Smooth muscle cell (in vitro differentiated cells): ENCODE results near the gene RXRG. TPM values are rescaled to one million over a fixed set of nuclear protein-coding genes. Genes with fewer than 3 reads are reported as not detected.

ENCODE experiments used
- DNase-seq: peaks from one replicate; lab custom pipeline; 2025; ENCODE audit not compliant: unreplicated experiment; lab: John Stamatoyannopoulos, UW
- H2AFZ ChIP-seq: fragments of 200-600 bp; sonication (generic); 2 replicates; pipeline ENCODE4 v1.6.0; 2016; ENCODE audit warnings: antibody characterized with exemption, low read depth, mild to moderate bottlenecking
- H3F3A ChIP-seq: fragments of 200-600 bp; sonication (generic); 2 replicates; pipeline ENCODE4 v1.6.0; 2017; ENCODE audit warnings: antibody characterized with exemption, low read depth
- H3K27ac ChIP-seq: fragments of 200-600 bp; sonication (generic); 2 replicates; pipeline ENCODE4 v1.5.1; 2016; ENCODE audit warnings: low read depth, mild to moderate bottlenecking
- H3K27me3 ChIP-seq: fragments of 200-600 bp; sonication (generic); 2 replicates; pipeline ENCODE4 v1.6.1; 2016; ENCODE audit warnings: low read depth, mild to moderate bottlenecking
- H3K36me3 ChIP-seq: fragments of 200-600 bp; sonication (generic); 2 replicates; pipeline ENCODE4 v1.5.1; 2016; ENCODE audit warnings: low read depth
- H3K4me1 ChIP-seq: fragments of 200-600 bp; sonication (generic); 2 replicates; pipeline ENCODE4 v1.5.1; 2016; ENCODE audit warnings: low read depth
- H3K4me2 ChIP-seq: fragments of 200-600 bp; sonication (generic); 2 replicates; pipeline ENCODE4 v1.6.0; 2016; ENCODE audit warnings: mild to moderate bottlenecking
- H3K4me3 ChIP-seq: fragments of 200-600 bp; sonication (generic); 2 replicates; pipeline ENCODE4 v1.5.1; 2016; ENCODE audit warnings: mild to moderate bottlenecking
- H3K79me2 ChIP-seq: fragments of 200-600 bp; sonication (generic); 2 replicates; pipeline ENCODE4 v1.6.0; 2016; ENCODE audit warnings: low read depth, mild to moderate bottlenecking
- H3K9ac ChIP-seq: fragments of 200-600 bp; sonication (generic); 2 replicates; pipeline ENCODE4 v1.6.0; 2016; ENCODE audit warnings: low read depth
- H3K9me3 ChIP-seq: fragments of 200-600 bp; sonication (generic); replicated peaks from 2 replicates; pipeline ENCODE4 v1.5.1; 2016; ENCODE audit warnings: low read depth
- H4K20me1 ChIP-seq: fragments of 200-600 bp; sonication (generic); 2 replicates; pipeline ENCODE4 v1.6.0; 2016; ENCODE audit warnings: low read depth
- WGBS: methylation state at CpG from one replicate; pipeline ENCODE4 v1.1.7; 2016; ENCODE audit warnings: low lambda C conversion rate; 5-methylcytosine and 5-hydroxymethylcytosine counted together
- polyA plus RNA-seq: library from polyadenylated mRNA; unstranded; fragments of >200 nt; fragmentation: Nextera tagmentation; extraction: Ambion mirVana; gene quantifications from 2 replicates; pipeline ENCODE4 v1.2.1, GENCODE V29; 2016
- total RNA-seq: library from RNA; depleted of rRNA; stranded (reverse); fragments of >200 nt; gene quantifications from 2 replicates; pipeline ENCODE4 v1.2.3, GENCODE V29; 2014
- TF ChIP-seq, protein P1 (sequence below): fragments of 200-600 bp; sonication (generic); IDR thresholded peaks from 2 replicates; pipeline ENCODE4 v1.5.1; 2017; ENCODE audit warnings: borderline replicate concordance, mild to moderate bottlenecking, antibody characterized with exemption; ENCODE audit not compliant: insufficient read depth, poor library complexity, severe bottlenecking

The RXRG gene
- total and polyA plus RNA-seq, 2 experiments from 2014 or later: 0.13 TPM; not detected in 1

DNA sequence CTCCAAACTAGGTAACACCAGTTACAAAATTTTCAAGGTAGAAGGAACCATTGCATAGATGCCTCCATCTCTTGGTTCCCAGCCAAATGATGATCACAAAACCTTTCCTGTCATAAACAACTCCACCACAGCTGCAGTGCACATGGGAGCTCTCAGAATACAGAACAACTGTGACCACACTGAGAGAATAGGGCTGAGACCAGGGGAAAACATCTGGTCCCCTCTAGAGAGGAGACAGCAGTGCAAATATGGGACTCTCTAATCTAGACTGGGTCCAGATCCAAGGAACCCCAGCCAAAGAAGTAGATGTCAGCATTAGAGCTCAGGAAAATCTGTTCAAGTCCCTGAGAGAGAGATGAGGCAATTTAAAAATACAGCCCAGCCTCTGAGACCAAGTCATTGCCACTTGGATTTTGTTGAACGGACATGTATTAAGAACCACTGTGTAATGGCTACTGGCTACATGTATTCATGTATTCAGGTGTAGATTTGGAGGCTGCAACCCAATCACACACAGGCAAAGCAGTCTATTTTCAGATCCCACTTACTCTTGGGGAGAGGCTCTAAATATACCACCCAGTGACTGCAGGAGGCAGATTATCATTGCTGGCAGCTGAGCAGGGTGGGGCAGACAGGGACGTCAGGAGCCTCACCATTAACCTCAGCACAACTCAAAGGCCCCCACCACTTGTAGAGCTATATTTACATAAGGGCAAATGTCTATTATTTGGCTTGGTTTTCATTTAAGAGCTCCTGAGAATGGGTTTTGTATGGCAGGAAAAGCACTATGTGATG is 7.6 kb upstream of the RXRG start:
- Histone ChIP-seq H3K4me2 (no peak overlapping the region), H3K36me3 (no peaks in the 10 kb centered on the region), H3K79me2 (no peaks in the 10 kb centered on the region), H3K9ac (no peak overlapping the region), H3F3A (no peaks in the 10 kb centered on the region), H3K27ac (no peak overlapping the region), H2AFZ (no peak overlapping the region), H3K4me3 (no peak overlapping the region), H3K27me3 (peaks cover 48% of the 10 kb centered on the region), H3K9me3 (no peaks in the 10 kb centered on the region), H3K4me1 (no peaks in the 10 kb centered on the region), H4K20me1 (no peaks in the 10 kb centered on the region)
- TF ChIP-seq, protein P1, sequence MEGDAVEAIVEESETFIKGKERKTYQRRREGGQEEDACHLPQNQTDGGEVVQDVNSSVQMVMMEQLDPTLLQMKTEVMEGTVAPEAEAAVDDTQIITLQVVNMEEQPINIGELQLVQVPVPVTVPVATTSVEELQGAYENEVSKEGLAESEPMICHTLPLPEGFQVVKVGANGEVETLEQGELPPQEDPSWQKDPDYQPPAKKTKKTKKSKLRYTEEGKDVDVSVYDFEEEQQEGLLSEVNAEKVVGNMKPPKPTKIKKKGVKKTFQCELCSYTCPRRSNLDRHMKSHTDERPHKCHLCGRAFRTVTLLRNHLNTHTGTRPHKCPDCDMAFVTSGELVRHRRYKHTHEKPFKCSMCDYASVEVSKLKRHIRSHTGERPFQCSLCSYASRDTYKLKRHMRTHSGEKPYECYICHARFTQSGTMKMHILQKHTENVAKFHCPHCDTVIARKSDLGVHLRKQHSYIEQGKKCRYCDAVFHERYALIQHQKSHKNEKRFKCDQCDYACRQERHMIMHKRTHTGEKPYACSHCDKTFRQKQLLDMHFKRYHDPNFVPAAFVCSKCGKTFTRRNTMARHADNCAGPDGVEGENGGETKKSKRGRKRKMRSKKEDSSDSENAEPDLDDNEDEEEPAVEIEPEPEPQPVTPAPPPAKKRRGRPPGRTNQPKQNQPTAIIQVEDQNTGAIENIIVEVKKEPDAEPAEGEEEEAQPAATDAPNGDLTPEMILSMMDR: no peak
- no peak for DNase-seq
- WGBS: 89% methylated on average over 2 of the region's 2 CpGs

DNA sequence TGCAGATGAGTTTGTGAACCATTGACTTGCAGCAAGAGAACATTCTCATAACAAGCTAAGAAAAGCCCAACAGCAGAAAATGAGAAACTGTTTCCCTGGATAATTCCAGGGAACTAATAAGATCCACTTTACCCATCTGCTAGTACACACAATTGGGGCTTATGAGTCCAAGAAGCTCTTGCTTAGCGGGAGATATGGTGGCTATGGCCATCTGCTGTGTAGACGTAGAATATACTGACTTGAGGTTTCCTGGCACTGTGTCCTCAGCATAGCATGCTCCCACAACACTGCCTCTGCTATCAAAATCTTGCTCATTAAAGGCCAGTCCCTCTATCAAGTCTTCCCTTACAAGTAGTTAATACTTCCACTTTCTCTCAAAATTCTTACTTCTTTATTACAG is 6.8 kb upstream of the RXRG start:
- H3K9me3 ChIP-seq: no peaks in the 10 kb centered on the region
- no peak for DNase-seq
- no peak overlapping the region for H3K9ac ChIP-seq
- no peak overlapping the region for H3K4me3 ChIP-seq
- H2AFZ ChIP-seq: no peak overlapping the region
- no peaks in the 10 kb centered on the region for H3K79me2 ChIP-seq
- H3K36me3 ChIP-seq: no peaks in the 10 kb centered on the region
- no peaks in the 10 kb centered on the region for H3F3A ChIP-seq
- H3K27ac ChIP-seq: no peak overlapping the region
- H3K4me1 ChIP-seq: no peaks in the 10 kb centered on the region
- H3K27me3 ChIP-seq: peaks cover 49% of the 10 kb centered on the region
- H4K20me1 ChIP-seq: no peaks in the 10 kb centered on the region
- TF ChIP-seq, protein P1: no peak
- H3K4me2 ChIP-seq: no peak overlapping the region
- 92% methylated on average over 2 of the region's 2 CpGs for WGBS

DNA sequence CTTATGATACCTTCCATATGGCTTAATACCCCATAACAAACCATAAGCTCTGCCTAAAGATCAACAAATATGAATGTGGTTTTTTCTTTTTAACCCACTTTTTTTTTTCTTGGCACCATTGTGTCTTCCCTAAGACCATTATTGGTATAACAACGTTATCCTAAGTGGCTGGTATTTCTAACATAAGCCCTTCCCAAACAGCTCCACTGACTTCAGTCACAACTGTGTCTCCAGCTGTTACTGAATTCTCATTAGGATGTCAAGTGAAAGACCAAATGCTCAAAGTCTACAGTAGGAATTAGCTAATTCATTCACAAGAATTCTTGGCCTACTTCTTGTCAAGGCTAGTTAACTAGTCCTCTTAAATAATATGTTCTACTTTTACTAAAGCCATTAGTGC is 4.2 kb upstream of the RXRG start:
- Histone ChIP-seq H3K9me3 (no peaks in the 10 kb centered on the region), H3K4me3 (no peak overlapping the region), H3K27me3 (peaks cover 53% of the 10 kb centered on the region), H3K9ac (no peak overlapping the region), H2AFZ (no peak overlapping the region), H3K36me3 (no peaks in the 10 kb centered on the region), H3K79me2 (no peaks in the 10 kb centered on the region), H3K27ac (no peak overlapping the region), H3F3A (peaks cover 1% of the 10 kb centered on the region), H4K20me1 (no peaks in the 10 kb centered on the region), H3K4me2 (no peak overlapping the region), H3K4me1 (peaks cover 10% of the 10 kb centered on the region)
- TF ChIP-seq, protein P1: no peak
- no peak for DNase-seq
- WGBS: 68% methylated on average over 1 of the region's 1 CpG

DNA sequence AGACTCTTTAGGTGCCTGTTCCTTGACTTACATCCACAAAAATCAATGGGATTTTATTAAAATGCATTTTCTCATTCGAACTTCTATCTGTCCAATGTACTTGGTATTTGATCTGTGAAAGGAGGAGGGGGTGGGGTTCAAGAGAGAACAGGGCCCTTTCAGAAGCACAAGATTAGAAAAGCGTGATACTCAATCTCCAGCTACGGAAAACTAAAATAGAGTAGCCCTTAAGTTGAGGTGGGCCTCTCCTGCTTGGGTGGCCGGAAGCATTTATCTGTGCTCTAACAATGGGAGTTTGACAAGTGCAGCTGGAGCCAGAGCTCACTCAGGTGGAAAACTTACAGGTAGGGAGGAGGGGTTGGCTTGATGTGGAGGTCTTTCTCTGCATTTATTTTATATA is 462 bp upstream of the RXRG start:
- WGBS: 70% methylated on average over 4 of the region's 4 CpGs
- Histone ChIP-seq H3K27me3 (peaks cover 68% of the 10 kb centered on the region), H3K79me2 (no peaks in the 10 kb centered on the region), H3F3A (peaks cover 4% of the 10 kb centered on the region), H2AFZ (peak overlapping the region; percentile 63), H3K4me2 (peak overlapping the region; percentile 86), H3K9ac (no peak overlapping the region), H3K27ac (no peak overlapping the region), H4K20me1 (no peaks in the 10 kb centered on the region), H3K4me1 (peaks cover 35% of the 10 kb centered on the region), H3K4me3 (peak overlapping the region; percentile 44), H3K9me3 (no peaks in the 10 kb centered on the region), H3K36me3 (no peaks in the 10 kb centered on the region)
- TF ChIP-seq, protein P1: no peak
- no peak for DNase-seq
